HEK293T (cell line): ENCODE measurements around the gene TAP2.

Experiments
- ARNT ChIP-seq: fragments of 450-650 bp; IDR thresholded peaks from 2 replicates; pipeline ENCODE4 v1.6.1; 2017; ENCODE audit warnings: mild to moderate bottlenecking
- BHLHE40 ChIP-seq: fragments of 450-650 bp; IDR thresholded peaks from 2 replicates; pipeline ENCODE4 v1.6.1; 2016; ENCODE audit warnings: mild to moderate bottlenecking, moderate library complexity, borderline replicate concordance
- CTBP1 ChIP-seq: fragments of 450-650 bp; IDR thresholded peaks from 2 replicates; pipeline ENCODE4 v1.6.1; 2016; ENCODE audit warnings: borderline replicate concordance
- HDGF ChIP-seq: fragments of 450-650 bp; IDR thresholded peaks from 2 replicates; pipeline ENCODE4 v1.6.1; 2017; ENCODE audit warnings: antibody characterized with exemption, borderline replicate concordance
- SP1 ChIP-seq: fragments of 450-650 bp; IDR thresholded peaks from 2 replicates; pipeline ENCODE4 v1.6.1; 2017
- TARDBP ChIP-seq: fragments of 450-650 bp; IDR thresholded peaks from 2 replicates; pipeline ENCODE4 v1.6.1; 2016
- ZNF384 ChIP-seq: fragments of 450-650 bp; IDR thresholded peaks from 2 replicates; pipeline ENCODE4 v1.6.1; 2016
- TF ChIP-seq, protein P1 (sequence below): fragments of 450-650 bp; IDR thresholded peaks from 2 replicates; pipeline ENCODE4 v1.6.1; 2016

DNA sequence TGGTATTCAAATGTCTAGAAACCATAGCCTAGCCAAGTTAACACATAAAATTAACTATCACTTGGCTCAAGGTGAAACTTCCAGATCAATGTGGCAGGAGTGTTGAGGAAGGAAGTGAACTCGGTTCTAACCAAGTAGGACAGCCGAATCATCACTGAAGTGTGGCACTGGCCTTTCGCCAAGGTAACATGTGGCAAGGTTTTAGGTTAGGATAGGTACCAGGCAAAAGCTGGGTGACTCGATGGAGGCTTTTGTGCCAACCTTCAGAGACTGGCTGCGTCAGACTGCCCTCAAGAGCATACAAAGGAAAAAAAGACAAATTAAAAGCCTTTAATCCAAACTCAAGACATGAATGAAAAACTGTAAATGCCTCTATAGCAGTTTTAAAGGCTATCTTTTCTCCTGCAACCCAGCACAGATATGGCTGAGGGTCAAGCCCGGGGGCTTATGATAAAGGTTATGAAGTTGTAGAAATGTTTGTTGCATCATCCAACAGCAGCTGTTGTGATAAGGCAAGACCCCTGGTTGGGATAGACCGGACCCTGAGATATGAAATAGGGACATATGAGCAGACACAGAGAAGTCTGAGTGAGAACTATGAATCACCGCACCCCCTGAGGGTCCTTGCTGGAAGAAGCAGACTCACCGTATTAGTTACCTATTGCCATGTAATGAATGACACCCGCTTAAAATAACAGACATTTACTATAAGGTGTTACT, 27.3 kb upstream of the TAP2 start:
- no peak for TF ChIP-seq BHLHE40
- TF ChIP-seq, protein P1, sequence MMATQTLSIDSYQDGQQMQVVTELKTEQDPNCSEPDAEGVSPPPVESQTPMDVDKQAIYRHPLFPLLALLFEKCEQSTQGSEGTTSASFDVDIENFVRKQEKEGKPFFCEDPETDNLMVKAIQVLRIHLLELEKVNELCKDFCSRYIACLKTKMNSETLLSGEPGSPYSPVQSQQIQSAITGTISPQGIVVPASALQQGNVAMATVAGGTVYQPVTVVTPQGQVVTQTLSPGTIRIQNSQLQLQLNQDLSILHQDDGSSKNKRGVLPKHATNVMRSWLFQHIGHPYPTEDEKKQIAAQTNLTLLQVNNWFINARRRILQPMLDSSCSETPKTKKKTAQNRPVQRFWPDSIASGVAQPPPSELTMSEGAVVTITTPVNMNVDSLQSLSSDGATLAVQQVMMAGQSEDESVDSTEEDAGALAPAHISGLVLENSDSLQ, result no peak
- no peak for TF ChIP-seq SP1
- TF ChIP-seq ARNT, result no peak
- TF ChIP-seq CTBP1, result no peak
- no peak for TF ChIP-seq ZNF384
- TF ChIP-seq HDGF, result no peak
- no peak for TF ChIP-seq TARDBP
